A673 (cell line): Measurements from ENCODE around the gene PROM1.

Experiments
- EZH2 ChIP-seq: fragments of 200-600 bp; sonication (generic); IDR thresholded peaks from 2 replicates; pipeline ENCODE4 v1.6.1; 2017; ENCODE audit warnings: borderline replicate concordance, low read depth, mild to moderate bottlenecking, mixed read lengths, antibody characterized with exemption, low read length; ENCODE audit not compliant: poor library complexity, severe bottlenecking
- TF ChIP-seq, protein P1 (sequence below): fragments of 300-800, 200-600 bp; sonication (generic); conservative IDR thresholded peaks from 2 replicates; pipeline ENCODE4 v1.5.1; 2017; ENCODE audit warnings: low read depth, mild to moderate bottlenecking, antibody characterized with exemption, low read length, moderate library complexity, mixed read lengths

DNA sequence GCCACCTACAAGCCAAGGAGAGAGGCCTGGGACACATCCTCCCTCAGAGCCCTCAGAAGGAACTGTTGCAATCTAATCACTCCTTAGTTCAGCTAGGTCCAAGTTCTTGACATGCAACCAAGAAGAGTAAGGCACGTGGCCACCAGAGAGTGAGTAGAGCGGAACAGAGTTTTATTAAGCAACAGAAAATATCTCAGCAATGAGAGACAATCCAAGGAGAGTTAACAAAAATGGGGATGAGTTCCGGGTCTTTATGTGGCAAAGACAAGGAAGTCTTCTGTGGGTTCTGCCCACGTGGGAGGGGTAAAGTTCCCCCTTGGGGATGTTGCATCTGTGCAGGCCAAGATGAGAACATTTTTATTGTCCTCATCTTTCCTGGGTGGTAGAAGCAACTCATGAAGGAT is 38.5 kb upstream of the PROM1 start:
- no peak for TF ChIP-seq EZH2
- TF ChIP-seq, protein P1, sequence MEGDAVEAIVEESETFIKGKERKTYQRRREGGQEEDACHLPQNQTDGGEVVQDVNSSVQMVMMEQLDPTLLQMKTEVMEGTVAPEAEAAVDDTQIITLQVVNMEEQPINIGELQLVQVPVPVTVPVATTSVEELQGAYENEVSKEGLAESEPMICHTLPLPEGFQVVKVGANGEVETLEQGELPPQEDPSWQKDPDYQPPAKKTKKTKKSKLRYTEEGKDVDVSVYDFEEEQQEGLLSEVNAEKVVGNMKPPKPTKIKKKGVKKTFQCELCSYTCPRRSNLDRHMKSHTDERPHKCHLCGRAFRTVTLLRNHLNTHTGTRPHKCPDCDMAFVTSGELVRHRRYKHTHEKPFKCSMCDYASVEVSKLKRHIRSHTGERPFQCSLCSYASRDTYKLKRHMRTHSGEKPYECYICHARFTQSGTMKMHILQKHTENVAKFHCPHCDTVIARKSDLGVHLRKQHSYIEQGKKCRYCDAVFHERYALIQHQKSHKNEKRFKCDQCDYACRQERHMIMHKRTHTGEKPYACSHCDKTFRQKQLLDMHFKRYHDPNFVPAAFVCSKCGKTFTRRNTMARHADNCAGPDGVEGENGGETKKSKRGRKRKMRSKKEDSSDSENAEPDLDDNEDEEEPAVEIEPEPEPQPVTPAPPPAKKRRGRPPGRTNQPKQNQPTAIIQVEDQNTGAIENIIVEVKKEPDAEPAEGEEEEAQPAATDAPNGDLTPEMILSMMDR = no peak
